NB4 (cell line): Measurements from ENCODE around the gene ITPK1.

Experiments
- POLR2A ChIP-seq: IDR thresholded peaks from 2 replicates; pipeline ENCODE4 v1.6.1; 2011; ENCODE audit warnings: mild to moderate bottlenecking; ENCODE audit not compliant: insufficient read length; ENCODE audit errors: extremely low read depth
- TF ChIP-seq, protein P1 (sequence below): IDR thresholded peaks from one replicate; pipeline ENCODE4 v1.5.1; 2012; ENCODE audit warnings: low read depth, low read length

DNA sequence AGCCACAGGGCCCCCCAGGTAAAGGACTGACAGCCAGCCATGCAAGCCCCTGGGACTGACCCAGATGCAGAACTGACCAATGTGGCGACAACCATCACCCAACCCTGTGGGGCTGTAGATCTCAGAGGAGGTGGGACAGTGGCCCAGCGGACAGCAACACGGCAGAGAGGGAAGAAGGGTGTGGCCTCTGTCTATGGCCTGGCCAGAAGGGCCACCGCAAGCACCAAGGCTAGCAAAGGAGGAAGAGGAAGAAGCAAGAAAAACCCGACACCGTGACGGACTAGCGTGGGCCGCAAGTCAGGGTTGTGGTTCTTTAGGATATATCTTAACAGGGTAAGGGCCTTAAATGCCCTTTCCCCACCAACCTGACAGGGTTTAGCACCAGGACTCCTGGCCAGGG lies 71.2 kb downstream of the ITPK1 start:
- TF ChIP-seq, protein P1, sequence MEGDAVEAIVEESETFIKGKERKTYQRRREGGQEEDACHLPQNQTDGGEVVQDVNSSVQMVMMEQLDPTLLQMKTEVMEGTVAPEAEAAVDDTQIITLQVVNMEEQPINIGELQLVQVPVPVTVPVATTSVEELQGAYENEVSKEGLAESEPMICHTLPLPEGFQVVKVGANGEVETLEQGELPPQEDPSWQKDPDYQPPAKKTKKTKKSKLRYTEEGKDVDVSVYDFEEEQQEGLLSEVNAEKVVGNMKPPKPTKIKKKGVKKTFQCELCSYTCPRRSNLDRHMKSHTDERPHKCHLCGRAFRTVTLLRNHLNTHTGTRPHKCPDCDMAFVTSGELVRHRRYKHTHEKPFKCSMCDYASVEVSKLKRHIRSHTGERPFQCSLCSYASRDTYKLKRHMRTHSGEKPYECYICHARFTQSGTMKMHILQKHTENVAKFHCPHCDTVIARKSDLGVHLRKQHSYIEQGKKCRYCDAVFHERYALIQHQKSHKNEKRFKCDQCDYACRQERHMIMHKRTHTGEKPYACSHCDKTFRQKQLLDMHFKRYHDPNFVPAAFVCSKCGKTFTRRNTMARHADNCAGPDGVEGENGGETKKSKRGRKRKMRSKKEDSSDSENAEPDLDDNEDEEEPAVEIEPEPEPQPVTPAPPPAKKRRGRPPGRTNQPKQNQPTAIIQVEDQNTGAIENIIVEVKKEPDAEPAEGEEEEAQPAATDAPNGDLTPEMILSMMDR: no peak
- no peak for TF ChIP-seq POLR2A
